Tibial nerve (tissue), 3 donors: ENCODE data around the gene KIF21B.

Experiments used
- CTCF ChIP-seq, 5 experiments: fragments of 200-600 bp in 3 of 5; fragments of 450-650 bp in 2 of 5; sonication (generic) in 3 of 5; IDR thresholded peaks; one replicate each; pipeline ENCODE4 v1.5.1; 2016 to 2019; ENCODE audit warnings: antibody characterized with exemption in 5 of 5, mild to moderate bottlenecking in 3 of 5, moderate library complexity in 2 of 5
- POLR2A ChIP-seq, 2 donors: fragments of 450-650 bp; IDR thresholded peaks; one replicate each; pipeline ENCODE4 v1.6.1; 2017; ENCODE audit warnings: antibody characterized with exemption in 2 of 2, mild to moderate bottlenecking in 2 of 2, moderate library complexity in 2 of 2

GRCh38 chr1:200954434-200954833 is 69.1 kb downstream of the KIF21B start:
- TF ChIP-seq CTCF (IDR thresholded peaks at IDR 0.05) (no peak), POLR2A (IDR thresholded peaks at IDR 0.05) (no peak)
